WI38 (cell line): ENCODE results near the gene CCDC50.

ENCODE experiments used
- H3K4me3 ChIP-seq: 2 replicates; pipeline ENCODE4 v1.5.1; 2011; ENCODE audit warnings: low read depth, mild to moderate bottlenecking, control low read depth, low read length
- CTCF ChIP-seq: IDR thresholded peaks from 2 replicates; pipeline ENCODE4 v1.5.1; 2012; ENCODE audit warnings: low read depth, mild to moderate bottlenecking, control low read depth, low read length

The CCDC50 gene

GRCh38 chr3:191387441-191388077 is 58.4 kb downstream of the CCDC50 start:
- no peak for TF ChIP-seq CTCF
- no peak overlapping the region for H3K4me3 ChIP-seq

GRCh38 chr3:191388823-191389222 is 59.6 kb downstream of the CCDC50 start:
- TF ChIP-seq CTCF = no peak
- H3K4me3 ChIP-seq = no peak overlapping the region

- H3K4me3 ChIP-seq = no peak overlapping the region
- no peak for TF ChIP-seq CTCF
Observed at GRCh38 chr3:191390580-191390979, 61.4 kb downstream of the CCDC50 start.

- H3K4me3 ChIP-seq = no peak overlapping the region
- no peak for TF ChIP-seq CTCF
Observed at GRCh38 chr3:191391861-191392808, 62.9 kb downstream of the CCDC50 start.

- H3K4me3 ChIP-seq = no peak overlapping the region
- no peak for TF ChIP-seq CTCF
Observed at GRCh38 chr3:191393146-191393545, 64.0 kb downstream of the CCDC50 start.

- TF ChIP-seq CTCF = no peak
- H3K4me3 ChIP-seq = no peak overlapping the region
Observed at GRCh38 chr3:191397771-191398170, 68.6 kb downstream of the CCDC50 start.

- no peak for TF ChIP-seq CTCF
Observed at GRCh38 chr3:191398607-191399006, 69.4 kb downstream of the CCDC50 start.

More at GRCh38 chr3:191398607-191399006, 69.4 kb downstream of the CCDC50 start:
- H3K4me3 ChIP-seq = no peak overlapping the region
